OCI-LY1 (cell line): ENCODE results near the gene LPAR1.

ENCODE experiments used
- H2AFZ ChIP-seq: fragments of 200-600 bp; sonication (generic), shearing (Covaris generic); 2 replicates; pipeline ENCODE4 v1.6.0; 2014; ENCODE audit warnings: antibody characterized with exemption, mild to moderate bottlenecking, low read length
- H3F3A ChIP-seq: fragments of 200-600 bp; sonication (generic), shearing (Covaris generic); 2 replicates; pipeline ENCODE4 v1.6.0; 2014; ENCODE audit warnings: mild to moderate bottlenecking, antibody characterized with exemption, low read length, moderate library complexity; ENCODE audit not compliant: insufficient read depth
- H3K27ac ChIP-seq: fragments of 200-600 bp; sonication (generic); 2 replicates; pipeline ENCODE4 v1.5.1; 2014; ENCODE audit warnings: low read length, mixed run types, mild to moderate bottlenecking, low read depth; ENCODE audit not compliant: poor library complexity, severe bottlenecking
- H3K27me3 ChIP-seq: fragments of 200-600 bp; sonication (generic); 2 replicates; pipeline ENCODE4 v1.6.0; 2014; ENCODE audit warnings: antibody characterized with exemption, mild to moderate bottlenecking, low read length, moderate library complexity; ENCODE audit not compliant: insufficient read depth
- H3K36me3 ChIP-seq: fragments of 200-600 bp; sonication (generic); 2 replicates; pipeline ENCODE4 v1.6.1; 2014; ENCODE audit warnings: mild to moderate bottlenecking, antibody characterized with exemption, low read length, moderate library complexity, mixed read lengths; ENCODE audit not compliant: insufficient read depth
- H3K4me1 ChIP-seq: fragments of 200-600 bp; sonication (generic); 2 replicates; pipeline ENCODE4 v1.5.1; 2014; ENCODE audit warnings: mild to moderate bottlenecking, low read length, moderate library complexity; ENCODE audit not compliant: insufficient read depth, severe bottlenecking
- H3K4me2 ChIP-seq: fragments of 200-600 bp; sonication (generic), shearing (Covaris generic); 2 replicates; pipeline ENCODE4 v1.6.1; 2014; ENCODE audit warnings: low read length
- H3K4me3 ChIP-seq: fragments of 200-600 bp; sonication (generic); 2 replicates; pipeline ENCODE4 v1.5.1; 2014; ENCODE audit warnings: low read length, low read depth, mild to moderate bottlenecking, mixed read lengths; ENCODE audit not compliant: poor library complexity, severe bottlenecking
- H3K79me2 ChIP-seq: fragments of 200-600 bp; shearing (Covaris generic); 2 replicates; pipeline ENCODE4 v1.6.1; 2016; ENCODE audit warnings: mixed run types, low read length, mixed read lengths; ENCODE audit not compliant: insufficient read depth
- H3K9ac ChIP-seq: fragments of 200-600 bp; sonication (generic), shearing (Covaris generic); 2 replicates; pipeline ENCODE4 v1.6.1; 2014; ENCODE audit warnings: mild to moderate bottlenecking, low read length, mixed read lengths
- H3K9me2 ChIP-seq: fragments of 200-600 bp; sonication (generic), shearing (Covaris generic); 2 replicates; pipeline ENCODE4 v1.6.1; 2014; ENCODE audit warnings: low read depth, mild to moderate bottlenecking, low read length, mixed read lengths
- H3K9me3 ChIP-seq: fragments of 200-600 bp; shearing (Covaris generic); 2 replicates; pipeline ENCODE4 v1.6.1; 2014; ENCODE audit warnings: low read length, mixed read lengths
- H4K20me1 ChIP-seq: fragments of 200-600 bp; sonication (generic), shearing (Covaris generic); 2 replicates; pipeline ENCODE4 v1.6.0; 2016; ENCODE audit warnings: mild to moderate bottlenecking, low read length; ENCODE audit not compliant: insufficient read depth
- CTCF ChIP-seq: fragments of 200-600 bp; sonication (generic), shearing (Covaris generic); IDR thresholded peaks from 2 replicates; pipeline ENCODE4 v1.5.1; 2017; ENCODE audit warnings: mild to moderate bottlenecking, antibody characterized with exemption, low read length, moderate library complexity, mixed read lengths
- EZH2 ChIP-seq: fragments of 200-600 bp; sonication (generic), shearing (Covaris generic); IDR thresholded peaks from 2 replicates; pipeline ENCODE4 v1.8.0; 2017; ENCODE audit warnings: borderline replicate concordance, mixed run types, mild to moderate bottlenecking, antibody characterized with exemption, low read length, moderate library complexity, mixed read lengths

The LPAR1 gene

DNA sequence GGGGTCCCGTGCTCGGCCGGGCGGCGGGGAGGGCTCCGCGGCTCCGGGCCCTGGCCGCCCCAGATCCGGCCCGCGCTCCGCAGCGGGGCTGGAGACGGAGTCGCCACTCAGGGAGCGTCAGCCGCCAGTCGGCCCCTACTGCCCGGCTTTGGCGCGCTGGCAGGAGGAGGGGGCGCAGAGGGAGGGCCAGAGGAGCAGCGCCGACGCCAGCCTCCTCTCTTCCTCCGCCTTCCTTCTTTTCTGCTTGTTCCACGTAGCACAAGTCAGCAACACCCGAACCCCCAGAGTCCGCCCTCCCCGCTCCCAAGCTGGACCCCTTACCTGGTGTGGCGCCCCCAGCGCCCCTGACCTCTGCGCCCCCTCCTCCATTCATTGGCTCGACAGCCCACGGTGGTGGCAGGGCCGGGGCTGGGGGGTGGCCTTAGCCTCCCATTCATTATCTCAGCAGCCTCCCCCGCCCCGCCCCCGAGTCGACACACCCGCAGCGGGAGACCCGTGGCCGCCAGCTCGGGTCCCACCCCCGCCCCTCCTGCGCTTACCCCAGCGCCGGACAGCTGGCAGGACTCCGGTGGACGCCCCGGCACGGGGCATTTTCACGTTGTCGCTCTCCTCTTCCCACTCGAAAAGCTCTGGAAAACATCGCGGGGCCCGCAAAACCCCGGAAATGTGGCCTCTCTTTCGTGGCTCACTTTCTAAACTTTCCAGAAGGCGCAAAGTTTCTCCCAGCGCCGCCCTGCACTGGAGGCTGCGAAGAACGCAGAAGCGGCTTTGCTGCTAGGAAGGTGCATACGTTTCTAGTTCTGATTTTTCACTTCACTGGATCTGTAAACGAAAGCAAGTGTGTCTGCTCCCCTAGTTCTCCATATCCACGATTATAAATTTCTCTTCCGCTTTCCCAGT is at the start of gene LPAR1:
TSS of gene LPAR1 (minus strand) at position 140 of the 900 bp plus-strand sequence. CDS start 66,353 bp downstream, outside the sequence.
- no peaks in the 10 kb centered on the region for H3K9me3 ChIP-seq
- no peak within 1 kb of the TSS for H3K4me2 ChIP-seq
- H3K4me3 ChIP-seq: no peak within 1 kb of the TSS
- no peak within 1 kb of the TSS for H3K9ac ChIP-seq
- H3K36me3 ChIP-seq: no peaks in the 10 kb centered on the region
- no peaks in the 10 kb centered on the region for H4K20me1 ChIP-seq
- H3K27ac ChIP-seq: no peak within 1 kb of the TSS
- H3K4me1 ChIP-seq: no peaks in the 10 kb centered on the region
- no peaks in the 10 kb centered on the region for H3K79me2 ChIP-seq
- H2AFZ ChIP-seq: no peak within 1 kb of the TSS
- TF ChIP-seq CTCF (no peak), EZH2 (no peak)
- no peaks in the 10 kb centered on the region for H3K9me2 ChIP-seq
- H3F3A ChIP-seq: no peaks in the 10 kb centered on the region
- H3K27me3 ChIP-seq: no peaks in the 10 kb centered on the region

DNA sequence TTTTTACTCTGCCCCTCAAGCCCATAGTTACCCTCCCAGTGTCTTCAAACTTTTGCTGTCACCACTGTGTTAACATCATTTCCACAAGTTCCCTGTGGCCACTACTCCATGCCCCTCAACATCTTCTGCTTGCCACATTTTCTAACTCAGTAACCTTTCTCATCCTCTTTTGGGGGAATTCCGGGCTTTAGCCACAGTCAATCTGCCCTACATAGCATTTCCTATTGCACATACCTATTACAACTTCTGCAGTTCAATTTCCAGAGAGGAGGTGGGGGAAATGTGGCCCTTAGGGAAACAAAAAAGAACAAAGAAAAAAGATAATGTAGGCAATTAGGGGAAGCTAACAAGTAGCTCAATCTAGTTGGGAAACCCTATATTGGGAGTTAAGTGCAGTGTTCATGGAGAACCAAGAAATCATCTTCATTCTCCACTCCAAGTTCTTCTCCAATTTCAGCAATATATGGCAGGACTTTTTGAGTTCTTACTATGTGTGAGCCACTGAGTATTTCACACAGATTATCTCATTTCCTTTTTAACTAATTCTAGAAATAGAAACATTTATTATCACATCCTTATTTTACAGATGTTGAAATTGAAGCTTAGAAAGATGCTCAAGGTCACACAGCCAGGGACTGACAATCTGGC is 40.2 kb upstream of the LPAR1 start:
- H4K20me1 ChIP-seq: no peaks in the 10 kb centered on the region
- H3K9me2 ChIP-seq: no peaks in the 10 kb centered on the region
- no peak overlapping the region for H3K4me2 ChIP-seq
- no peaks in the 10 kb centered on the region for H3F3A ChIP-seq
- H3K27me3 ChIP-seq: no peaks in the 10 kb centered on the region; the same call in 1 of the 2 replicates
- H2AFZ ChIP-seq: no peak overlapping the region
- no peak overlapping the region for H3K4me3 ChIP-seq
- no peak overlapping the region for H3K9ac ChIP-seq
- no peaks in the 10 kb centered on the region for H3K79me2 ChIP-seq
- H3K4me1 ChIP-seq: no peaks in the 10 kb centered on the region
- no peaks in the 10 kb centered on the region for H3K36me3 ChIP-seq
- H3K27ac ChIP-seq: no peak overlapping the region
- no peaks in the 10 kb centered on the region for H3K9me3 ChIP-seq
- no peak for TF ChIP-seq CTCF
- no peak for TF ChIP-seq EZH2

DNA sequence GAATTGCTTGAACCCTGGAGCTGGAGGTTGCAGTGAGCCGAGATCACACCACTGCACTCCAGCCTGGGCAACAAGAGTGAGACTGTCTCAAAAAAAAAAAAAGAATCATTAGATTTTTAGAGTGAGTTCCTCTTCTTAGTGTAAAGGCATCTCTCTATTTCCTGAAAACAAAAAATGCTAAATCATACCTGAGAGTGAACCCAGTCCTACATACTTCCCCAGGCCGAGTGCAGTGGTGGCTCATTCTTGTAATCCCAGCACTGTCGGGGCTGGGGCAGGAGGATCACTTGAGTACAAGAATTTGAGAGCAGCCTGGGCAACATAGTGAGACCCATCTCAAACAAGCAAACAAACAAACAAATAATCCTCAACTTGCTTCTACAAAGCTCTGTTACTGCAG is 38.2 kb upstream of the LPAR1 start:
- Histone ChIP-seq H3K9me2 (no peaks in the 10 kb centered on the region), H3K4me1 (no peaks in the 10 kb centered on the region), H3K9me3 (no peaks in the 10 kb centered on the region), H3K9ac (no peak overlapping the region), H3F3A (no peaks in the 10 kb centered on the region), H3K36me3 (no peaks in the 10 kb centered on the region), H4K20me1 (no peaks in the 10 kb centered on the region), H3K4me2 (no peak overlapping the region), H3K79me2 (no peaks in the 10 kb centered on the region), H3K27me3 (no peaks in the 10 kb centered on the region; the same call in 1 of the 2 replicates), H2AFZ (no peak overlapping the region), H3K27ac (no peak overlapping the region), H3K4me3 (no peak overlapping the region)
- no peak for TF ChIP-seq CTCF
- TF ChIP-seq EZH2: no peak
